ENCODE measurements around the gene CHRND.

CHRND gene

DNA sequence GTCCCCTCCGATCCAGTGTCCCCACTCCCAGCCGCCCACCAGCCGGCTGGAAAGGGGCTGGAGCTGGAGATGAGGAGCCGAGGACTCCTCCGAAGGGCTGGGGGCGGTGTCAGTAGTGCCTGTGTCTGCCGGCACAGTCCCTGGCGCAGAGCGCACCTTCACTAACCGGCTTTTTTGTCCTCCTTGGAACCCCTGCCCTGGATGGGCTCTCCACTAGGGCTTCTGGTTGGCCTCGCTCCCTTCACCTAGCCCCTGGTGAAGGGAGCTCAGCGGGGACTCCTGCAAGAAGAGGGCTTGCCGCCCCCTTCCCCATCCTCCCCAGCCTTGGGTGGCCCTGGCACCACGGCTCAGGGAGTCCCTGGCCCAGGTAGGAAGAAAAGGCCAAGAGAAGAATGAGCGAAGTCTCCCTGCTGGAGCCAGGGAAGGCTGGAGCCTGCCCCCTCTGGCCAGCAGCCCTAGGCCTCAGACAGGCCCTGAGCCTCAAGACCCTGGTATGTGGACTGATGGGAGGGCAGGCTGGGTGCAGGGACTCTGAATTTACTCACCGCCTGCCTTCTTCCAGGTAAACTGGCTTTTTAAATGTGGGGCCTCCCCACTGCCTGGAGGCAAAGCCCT is 37.8 kb upstream of the CHRND start:
- DNase-seq: no peak

DNA sequence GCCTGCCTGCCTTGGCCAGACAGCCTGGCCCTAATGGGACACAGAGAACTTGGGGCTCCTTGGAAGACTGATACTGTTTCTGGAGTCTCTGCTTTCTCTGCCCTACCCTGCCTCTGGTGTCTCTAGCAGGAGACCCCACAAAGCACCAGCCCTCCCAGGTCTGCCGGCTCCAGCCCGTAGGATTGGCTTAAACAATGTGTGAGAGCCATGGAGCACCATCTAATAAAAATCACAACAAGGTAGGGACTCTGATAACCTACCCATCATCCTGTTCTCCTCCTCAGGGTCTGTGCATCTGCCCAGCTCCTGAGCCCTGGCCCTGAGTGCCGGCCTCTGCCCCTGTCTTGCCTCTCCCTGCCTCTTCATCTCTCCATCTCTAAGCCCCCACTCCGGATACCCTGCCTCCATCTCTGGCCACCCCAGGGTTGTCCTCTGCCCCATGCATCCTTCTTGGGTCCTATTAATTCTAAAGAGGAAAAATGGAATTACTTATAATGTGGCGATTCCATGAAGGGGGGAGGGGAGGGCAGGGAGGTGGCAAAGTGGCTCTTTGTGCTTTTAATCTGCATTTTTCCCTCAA is 37.1 kb upstream of the CHRND start:
- DNase-seq: no peak

DNA sequence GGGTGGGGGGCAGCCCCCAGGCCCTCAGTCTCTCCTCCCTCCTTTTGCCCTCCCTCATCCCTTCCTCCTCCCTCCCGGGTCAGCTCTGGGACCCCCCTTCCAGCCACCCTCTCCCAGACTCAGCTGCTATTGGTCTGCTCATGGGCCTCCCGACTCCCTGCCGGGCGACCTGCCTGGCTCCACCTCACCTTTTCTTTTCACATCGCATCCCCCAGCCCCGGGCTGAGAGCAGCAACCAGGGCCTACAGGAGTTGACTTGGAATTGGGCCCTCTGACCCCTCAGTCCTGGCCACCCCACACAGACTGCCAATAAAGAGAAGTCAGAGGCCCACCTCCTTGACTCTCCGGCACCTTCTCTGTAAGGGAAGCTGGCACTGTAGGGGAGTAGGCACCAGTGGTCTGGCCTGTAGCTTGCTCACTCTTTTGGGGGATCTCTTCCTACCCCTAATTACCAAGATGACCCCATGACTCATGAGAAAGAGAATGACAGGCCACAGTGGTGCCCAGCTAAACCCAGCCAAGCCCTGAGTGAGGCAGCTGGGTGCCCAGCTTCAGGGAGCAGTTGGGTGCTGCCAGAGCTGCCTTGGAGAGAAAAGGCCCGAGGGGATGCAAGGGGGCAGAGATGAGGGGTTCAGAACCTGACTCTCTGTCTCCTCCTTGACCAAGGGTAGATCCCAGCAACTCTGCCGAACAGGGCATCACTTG is 36.3 kb upstream of the CHRND start:
- no peak for DNase-seq

DNA sequence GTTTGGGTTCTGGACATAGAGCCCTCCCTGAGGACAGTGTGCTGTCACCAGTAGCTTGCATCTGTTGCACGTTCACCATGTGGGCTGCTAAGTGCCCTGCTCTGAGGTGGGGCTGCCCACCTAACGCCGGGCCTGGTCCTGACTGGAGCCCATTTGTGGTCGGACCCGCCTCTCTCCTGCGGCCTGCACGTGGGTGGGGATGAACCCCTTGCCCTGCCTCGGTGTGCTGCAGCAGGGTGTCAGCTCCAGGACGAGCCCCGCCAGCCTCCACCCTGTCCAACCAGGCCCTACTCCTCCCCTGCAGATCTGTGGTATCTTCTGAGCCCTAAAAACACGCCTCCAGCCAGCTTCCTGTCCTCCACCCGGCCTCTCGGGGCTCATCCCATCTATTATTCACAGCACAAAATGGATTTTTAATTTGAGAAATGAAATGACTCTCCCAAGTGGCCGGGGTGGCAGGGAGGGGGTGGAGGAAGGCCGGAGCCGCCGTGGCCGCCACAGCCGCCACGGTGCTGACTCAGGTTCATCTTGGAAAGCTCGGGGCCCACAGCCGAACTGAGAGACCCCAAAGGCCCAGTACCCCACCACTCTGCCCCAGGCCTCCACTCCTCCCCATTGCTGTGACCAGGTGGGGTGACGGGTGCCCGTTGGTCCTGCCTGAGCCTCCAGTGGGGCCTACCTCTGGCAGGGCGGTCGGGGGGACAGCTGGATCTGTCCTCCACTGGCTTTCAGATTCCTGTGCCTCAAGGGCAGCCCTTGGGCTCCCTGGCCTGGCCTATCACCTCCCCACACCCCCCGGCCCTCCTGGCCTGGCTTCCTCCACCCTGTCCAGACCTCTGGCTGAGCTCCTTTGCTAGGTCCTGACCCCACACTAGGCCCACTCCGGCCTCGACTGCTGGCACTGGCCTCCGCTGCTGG is 35.5 kb upstream of the CHRND start:
- no peak for DNase-seq

DNA sequence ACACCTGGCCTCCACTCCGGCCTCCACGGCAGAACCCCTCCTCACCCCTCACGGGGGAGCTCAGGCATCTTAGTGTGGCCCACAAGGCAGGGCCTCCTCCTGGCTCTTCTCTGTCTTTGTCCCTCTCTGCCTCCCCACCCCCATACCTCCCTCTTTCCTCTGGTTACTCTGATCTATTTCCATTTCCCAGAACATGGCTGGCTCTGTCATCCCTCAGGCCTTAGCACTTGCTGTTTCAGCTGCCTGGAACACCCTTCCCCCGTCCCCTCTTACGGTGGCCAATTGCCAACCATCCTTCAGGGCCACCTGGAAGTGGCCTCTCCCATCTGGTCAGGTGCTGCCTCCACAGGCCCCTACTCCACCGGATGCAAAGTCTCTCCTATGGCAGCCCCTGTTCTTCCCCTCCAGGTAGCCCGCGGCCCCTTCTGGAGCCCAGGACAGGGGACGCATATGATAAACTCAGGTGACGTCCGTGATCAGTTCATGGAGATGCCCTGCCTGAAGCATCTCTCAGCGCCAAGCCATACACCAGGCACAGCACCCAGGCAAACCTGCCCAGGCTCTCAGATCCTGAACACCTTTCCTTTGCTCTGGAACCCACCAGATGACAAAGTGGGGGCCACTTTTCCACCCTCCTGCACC is 34.7 kb upstream of the CHRND start:
- no peak for DNase-seq

DNA sequence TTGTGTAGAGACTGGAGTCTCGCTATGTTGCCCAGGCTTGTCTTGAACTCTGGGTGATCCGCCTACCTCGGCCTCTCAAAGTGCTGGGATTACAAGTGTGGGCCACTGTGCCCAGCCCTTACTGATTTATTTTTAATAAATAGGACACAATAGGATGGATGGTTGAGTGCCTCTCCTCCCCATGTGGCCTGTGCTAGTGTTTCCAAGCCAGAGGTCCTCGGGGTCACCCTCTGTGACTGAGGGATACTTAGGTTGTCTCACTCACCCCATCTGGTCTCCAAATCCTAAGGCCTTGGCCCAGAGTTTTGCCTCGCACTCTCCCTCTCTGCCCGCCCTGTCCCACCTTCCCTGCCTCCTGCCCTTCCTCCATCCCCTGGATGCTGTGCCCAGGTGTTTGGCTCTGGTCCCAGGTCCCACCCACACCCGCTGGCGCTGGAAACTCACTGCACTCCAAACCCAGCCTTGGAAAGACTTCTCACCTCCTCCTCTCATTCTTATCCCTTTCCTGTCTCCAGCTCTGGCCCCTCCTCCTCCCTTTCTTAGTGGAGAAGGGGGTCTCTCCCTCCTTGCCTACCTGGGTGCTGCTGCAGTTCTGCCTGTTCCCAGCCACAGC is 33.6 kb upstream of the CHRND start:
- no peak for DNase-seq

DNA sequence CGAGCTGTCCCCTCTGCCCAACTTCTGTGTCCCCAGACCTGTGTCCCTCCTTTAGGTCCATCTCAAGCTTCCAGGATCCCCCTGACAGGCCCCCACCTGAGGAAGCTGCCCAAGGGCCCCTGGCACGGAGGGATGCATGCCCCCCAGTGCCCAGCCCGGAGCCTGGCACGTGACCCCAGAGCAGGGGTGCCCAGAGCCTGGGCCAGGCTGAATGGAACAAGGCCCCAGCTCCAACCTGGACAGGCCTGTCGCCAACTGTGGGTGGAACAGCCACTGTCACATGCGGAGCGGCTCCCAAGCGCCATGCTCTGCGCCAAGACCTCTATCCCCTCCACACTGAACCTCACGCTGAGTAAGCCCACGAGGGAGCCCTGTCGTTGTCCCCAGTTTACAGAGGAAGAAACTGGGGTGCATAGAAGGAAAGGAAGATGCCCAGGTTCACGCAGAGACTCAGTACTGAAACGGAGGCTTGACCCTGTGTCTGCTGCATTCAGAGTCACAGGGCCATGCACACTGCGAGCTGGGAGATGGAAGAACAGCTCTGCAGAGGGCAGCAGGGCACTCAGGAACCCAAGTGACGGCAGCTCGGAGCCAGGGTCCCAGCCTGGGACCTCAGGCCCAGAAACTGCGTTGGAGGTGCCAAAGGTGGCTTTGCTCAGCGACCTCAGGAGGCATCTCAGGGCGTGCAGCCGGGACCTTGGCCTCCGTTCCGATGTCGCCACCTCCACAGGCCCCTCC is 32.8 kb upstream of the CHRND start:
- DNase-seq: no peak

DNA sequence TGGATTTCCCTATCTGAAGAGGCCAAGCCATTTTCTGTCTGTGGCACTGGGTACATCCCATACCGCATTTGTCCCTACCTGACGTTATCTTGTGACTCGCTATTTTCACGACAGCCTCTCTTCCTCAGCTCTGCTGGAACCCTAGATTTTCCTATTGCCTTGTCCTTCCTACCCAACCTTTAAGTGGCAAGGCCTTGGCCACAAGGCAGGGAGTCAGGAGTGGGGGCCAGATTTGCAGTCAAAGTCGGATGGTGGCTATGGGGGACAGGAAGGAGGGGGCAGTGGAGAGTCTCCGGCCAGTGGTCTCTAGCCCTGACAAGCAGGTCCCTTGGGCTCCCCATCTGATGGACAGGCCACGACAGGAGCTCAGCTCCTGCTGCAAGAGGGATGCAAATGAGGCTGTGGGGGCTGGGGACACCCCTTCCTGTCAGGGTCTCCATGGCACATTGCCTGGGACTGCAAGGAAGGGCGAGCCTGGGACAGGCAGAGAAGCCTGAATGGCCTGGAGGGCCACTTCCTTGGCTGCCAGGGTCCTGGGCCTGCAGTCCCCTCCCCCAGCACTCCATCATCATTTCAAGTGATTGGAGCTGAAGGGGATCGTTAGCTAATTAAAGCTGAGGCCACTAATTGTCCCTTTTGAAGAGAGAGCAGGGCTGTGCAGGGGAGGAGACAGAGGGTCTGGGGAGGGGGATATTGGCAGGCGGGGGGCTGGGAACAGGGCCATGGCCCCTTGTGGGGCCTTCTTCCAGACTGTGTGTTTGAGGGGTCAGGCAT is 32.1 kb upstream of the CHRND start:
- no peak for DNase-seq

DNA sequence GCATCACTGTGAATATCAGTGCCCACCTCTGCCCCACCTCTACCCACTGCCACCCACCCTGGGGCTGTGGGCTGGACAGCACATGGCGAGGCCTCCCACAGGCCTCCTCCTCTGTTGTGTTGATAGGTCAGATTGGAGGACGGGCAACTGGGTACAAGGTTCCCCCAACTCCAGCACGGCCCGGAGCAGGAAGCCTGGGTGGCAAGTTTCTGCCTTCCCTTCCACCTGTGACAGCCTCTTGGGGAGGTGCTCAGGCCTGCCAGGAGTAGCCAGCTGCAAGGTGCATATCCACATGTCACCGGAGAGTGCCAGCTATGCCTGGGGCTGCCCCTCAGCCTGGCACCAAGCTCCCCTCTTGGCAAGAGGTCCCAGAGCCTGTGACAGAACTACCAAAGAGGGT is 31.4 kb upstream of the CHRND start:
- DNase-seq: no peak

DNA sequence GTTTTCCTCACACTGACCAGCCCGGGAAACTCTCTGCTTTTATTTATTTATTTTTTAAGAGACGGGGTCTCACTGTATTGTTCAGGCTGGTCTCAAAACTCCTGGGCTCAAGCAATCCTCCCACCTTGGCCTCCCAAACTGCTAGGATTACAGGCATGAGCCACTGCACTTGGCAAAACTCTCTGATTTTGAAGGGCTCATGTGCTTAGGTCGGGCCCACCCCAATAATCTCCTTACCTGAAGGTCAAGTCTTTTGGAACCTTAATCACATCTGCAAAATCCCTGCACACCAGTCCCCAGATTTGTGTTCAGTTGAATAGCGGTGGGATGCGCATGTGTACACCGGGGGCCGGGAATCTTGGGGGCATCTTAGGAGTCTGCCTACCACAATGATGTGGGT is 30.7 kb upstream of the CHRND start:
- DNase-seq: no peak

DNA sequence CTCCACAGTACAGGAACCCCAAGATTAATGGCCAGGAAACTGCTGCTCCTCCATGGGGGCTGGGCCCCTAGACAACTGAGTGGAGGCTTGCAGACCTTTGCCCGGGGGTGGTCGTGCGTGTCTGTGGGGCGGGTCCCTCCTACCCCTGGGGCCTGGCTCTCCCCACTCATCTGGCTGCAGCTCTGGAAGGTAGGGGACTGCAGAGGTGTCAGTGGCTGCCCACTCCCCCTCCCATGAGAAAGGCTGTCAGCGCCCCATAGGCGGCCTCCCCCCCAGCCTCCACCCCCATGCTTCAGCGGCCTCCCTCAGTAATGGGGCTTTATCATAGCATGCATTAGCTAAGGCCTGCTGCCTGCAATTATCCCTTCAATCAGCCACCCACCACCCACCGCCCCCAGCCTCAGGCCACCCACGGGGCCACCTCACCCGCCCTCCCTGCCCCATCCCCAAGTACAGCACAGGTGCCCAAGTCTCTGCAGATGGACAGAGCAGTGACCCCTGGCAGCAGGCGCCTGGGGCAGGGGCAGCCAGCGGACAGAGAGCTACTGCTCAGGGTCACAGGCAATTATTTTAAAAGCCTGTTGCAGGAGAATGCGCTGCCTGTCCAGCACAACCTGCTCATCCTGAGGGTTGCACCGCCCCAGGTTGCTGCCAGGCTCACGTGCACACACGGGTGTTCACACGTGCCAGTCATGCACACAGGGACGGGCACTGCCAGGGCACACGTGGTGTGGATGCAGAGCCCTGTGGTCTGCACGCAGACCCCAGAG is 29.3 kb upstream of the CHRND start:
- DNase-seq: no peak

DNA sequence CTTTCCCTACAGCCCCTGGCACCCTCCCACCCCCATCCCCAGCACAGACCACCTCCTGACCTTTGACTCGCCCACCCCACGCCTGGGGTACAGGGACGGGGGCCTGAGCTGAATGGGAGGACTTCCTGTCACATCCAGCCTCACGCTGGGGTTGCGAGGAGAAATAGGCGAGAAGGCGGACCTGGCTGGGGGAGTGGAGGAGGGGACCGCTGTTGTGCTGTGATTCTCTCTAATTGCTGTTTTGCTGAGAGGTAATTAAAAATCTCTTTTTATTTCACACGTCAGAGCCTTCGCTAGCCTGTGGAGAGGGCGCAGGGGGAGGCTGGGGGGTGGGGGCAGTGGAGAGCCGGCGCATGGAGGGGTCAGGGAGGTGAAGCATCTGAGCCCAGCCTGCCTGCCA is 28.6 kb upstream of the CHRND start:
- no peak for DNase-seq

DNA sequence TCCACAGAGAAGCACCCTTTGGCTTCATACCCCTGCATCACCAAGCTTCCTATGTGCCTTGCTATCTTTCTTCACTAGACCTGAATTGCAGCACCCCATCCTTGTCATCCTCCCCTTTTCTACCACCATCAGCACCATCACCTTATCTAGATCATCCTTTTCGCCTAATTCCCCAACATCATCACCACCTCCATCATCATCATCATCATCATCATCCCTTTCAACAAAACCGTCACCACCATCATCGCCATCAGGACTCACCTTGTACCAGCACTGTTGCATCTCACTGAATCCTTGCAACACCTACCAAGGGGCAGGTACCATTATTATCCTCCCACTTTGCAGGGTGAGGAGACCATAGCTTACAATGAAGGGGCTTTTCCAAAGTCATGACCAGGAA is 27.5 kb upstream of the CHRND start:
- DNase-seq: no peak

DNA sequence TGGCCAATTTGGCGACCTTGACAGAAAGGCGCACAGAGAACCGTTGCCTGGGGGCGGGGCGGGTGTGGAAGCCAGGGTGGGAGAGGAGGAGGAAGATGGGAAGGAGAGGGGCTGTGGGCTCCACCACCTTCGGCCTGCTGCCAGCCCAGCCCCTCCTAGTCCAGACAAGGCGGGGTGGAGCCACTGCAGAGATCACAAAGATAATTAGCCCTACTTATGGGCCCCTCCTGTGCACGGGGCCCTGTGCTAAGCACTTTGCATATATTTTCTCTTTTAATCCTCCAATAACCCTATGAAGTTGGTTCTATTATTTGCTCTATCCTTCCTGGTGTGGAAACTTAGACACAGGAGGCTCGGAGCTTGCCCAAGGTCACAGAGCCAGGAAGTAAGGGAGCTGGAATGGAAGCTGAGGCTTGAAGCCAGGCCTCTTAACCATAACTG is 24.6 kb upstream of the CHRND start:
- DNase-seq: no peak

DNA sequence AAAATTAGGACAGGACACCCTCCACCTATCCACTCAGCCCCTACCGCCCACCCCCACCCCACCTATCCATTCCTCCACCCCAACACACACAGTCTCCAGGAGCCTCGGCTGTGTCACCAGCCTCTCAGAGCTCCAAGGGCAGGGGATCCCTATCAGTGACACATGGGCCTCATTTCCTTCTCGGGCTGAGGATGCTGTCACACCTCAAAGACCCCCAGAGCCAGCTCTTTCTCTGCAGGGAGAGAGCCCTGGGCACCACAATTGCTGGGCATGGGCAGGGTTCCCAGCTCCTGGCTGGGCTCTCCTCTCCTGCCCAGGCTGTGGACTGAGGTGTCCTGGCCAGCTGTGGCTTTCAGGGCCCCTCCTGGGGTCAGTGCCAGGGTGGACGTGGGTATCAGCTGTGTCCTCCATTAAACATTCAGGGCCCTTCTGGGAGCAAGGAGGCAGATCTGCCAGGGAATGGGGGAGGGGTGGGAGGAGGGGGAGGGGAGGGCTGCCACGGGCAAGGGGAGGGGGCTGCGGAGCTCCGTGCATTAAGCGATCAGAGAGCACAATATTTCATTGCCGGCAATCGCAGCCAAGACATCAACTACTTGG is 24.1 kb upstream of the CHRND start:
- no peak for DNase-seq

DNA sequence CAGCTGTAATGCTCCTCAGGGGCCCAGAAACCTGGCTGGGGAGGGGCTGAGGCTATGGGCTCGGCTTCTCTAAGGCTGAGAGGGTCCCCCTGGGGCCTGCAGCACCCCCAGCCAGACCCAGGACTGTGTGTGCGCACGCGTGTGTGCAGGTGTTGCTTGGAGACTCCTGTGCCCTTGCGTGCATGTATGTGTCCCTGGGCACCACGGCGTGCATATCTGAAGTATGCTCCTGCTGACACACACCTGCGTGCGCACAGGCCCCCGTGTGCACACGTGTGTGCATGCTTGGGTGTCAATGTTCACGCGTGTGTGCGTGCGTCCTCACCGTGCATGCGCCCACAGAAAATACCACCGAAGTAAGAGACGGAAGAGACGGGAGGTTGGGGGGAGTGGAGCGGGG is 23.4 kb upstream of the CHRND start:
- DNase-seq: no peak

DNA sequence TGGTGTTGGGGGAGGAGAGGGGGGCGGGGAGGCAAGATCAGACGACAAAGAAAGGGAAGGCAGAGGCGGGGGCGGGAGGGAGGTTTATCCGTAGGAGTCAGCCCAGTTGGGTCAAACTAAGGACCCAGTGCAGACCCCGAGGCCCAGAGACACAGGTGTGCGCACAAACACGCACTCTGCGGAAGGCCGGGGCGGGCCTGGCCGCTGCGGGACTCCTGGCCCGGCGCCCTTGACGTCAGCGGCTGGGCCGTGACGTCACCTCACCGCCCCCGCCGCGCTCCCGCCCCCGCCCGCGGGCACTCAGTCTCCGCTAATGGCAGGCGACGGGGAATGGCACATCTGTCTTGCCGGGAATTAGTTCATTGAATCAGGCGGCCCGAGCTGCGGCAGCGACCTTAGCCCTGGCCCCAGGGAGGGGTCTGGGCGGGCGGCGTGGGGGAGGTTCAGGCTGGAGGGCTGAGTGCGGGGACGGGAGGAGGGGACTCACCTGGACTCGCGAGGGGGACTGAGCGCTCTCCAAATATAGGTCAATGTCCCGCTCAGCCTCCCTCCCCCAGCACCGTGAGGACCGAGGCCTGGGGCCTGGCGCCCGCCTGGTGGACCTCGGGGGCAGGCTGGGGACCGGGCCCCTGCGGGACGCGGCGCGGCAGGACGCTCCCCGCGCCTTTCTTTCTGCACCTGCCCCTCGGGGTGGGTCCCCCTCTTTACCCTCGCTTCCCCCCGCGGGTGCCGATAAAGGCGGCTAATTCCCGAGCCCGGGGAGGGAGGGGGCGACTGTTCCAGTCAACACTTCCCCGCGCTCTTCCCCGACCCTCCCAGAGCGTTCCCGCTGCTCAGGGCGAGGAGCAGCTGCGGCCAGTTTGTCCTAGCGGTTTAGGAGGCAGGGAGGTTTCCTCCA is 22.8 kb upstream of the CHRND start:
- peak; percentile 23 for DNase-seq

DNA sequence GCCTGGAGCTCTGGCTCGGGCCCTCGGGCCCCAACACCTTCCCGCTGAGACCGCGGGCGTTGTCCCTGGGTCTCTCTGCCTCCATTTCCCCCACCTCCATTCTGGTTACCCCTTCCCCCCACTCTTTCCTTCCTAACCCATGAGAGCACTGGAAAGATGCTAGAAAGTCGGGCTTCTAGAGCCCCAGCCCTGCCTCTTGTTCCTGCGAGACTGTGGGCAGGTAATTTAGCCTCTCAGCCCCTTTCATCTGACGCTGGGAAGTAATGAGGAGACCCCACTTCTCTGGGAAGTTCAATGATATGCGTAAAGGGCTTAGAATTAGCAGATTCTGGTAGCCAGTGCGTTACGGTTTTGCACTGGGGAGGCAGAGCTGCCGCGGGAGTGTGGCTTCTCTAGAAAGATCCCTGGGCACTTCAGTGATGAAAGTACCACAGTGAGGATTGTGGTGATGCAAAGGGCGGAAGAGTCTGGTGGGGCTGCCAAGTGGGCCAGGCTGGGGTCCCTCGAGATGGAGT is 22.1 kb upstream of the CHRND start:
- DNase-seq: no peak
